AML-193 (cell line): Measurements from ENCODE around the gene CRYBG3.
"Not testable (repeated sequence)": the region's sequence is repeated elsewhere in the genome, so short reads cannot be mapped to it uniquely, and the experiment has no call there.

Experiments used
- DNase-seq, 2 experiments: peaks; one replicate each; lab custom pipeline; 2025; lab: John Stamatoyannopoulos, UW

The CRYBG3 gene

DNA sequence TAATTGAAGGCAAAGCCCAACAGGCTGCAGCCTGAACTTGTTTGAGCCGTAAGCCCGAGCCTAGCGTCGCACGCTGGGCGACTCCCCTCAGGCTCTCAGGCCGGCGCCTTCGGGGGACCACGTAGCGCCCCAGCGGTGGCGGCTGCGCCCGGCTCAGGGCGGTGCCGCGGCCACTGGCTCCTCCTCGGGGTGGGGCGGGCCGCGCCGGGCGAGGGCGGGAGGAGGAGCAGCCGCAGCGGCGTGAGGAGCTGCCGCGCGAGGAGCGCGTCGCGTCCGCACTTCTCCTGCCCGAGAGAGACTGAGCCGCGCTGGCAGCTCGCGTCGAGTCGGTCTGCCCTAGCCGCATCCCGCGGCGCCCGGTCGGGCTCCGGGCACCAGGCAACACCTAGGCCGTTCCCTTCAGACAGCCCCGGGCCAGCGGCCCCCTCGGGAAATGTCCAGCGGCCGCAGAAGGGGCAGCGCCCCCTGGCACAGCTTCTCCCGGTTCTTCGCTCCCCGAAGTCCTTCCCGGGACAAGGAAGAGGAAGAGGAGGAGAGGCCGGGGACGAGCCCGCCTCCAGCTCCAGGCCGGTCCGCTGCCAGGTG is at the start of gene CRYBG3:
Gene CRYBG3 (plus strand): TSS at position 238 of the 585 bp plus-strand sequence. CDS start 196 bp downstream, at position 434.
- no peak for DNase-seq

DNA sequence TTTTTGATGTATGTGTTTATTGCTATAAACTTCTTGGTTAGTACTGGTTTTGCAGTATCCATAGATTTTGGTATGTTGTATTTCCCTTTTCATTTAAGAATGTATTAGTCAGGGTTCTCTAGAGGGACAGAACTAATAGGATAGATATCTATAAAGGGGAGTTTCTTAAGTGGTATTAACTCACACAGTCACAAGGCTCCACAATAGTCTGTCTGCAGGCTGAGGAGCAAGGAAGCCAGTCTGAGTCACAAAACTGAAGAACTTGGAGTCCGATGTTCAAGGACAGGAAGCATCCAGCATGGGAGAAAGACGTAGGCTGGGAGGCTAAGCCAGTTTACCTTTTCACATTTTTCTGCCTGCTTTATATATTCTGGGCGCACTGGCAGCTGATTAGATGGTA is 48.9 kb upstream of the CRYBG3 start:
- no peak for DNase-seq

DNA sequence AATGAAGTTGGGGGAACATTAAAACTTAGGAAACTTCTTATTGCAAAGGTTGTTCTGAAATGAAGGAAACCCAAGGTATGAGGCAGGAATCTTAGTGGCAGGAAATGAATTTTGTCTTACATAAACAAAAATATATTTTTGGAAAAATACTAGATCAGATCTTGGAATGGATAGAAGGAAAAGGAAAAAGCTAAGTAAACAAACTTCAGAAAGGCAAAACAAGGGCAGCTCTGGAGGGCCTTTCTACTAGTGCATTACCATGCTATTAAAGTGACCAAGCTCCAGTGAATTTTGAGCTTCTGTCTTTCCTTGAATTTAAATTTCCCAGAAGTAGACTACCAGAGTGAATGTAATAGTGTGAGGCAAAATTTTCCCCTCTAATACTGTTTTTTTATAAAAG is 43.7 kb upstream of the CRYBG3 start:
- no peak for DNase-seq

DNA sequence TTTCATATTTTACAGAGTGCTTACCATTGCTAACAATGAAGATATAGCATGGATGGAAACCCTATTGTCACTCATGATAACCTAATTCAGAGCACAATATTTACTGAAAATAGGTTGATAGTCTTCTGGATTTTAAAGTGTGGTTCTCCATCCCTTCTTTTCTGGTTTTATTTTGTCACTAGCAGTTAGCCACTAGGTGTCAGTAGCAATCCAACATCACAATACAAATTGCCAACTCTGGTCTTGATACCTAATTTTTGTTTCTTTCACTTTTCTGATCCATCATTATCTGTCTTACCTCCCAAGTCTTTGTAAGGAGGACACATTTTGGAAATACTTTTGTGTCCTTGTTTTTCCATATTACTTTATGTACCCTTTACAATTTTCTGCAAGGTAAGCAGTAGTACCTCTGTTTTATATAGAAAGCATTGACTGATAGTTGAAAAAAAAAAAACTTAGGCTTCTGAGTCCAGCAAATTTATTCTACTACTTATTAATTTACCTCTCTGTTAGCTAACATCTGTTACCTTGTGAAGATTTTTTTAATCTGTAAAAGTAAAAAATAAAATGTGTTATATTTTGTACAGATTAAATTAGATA is 28.3 kb upstream of the CRYBG3 start:
- peak; percentile 47 to 64 for DNase-seq

DNA sequence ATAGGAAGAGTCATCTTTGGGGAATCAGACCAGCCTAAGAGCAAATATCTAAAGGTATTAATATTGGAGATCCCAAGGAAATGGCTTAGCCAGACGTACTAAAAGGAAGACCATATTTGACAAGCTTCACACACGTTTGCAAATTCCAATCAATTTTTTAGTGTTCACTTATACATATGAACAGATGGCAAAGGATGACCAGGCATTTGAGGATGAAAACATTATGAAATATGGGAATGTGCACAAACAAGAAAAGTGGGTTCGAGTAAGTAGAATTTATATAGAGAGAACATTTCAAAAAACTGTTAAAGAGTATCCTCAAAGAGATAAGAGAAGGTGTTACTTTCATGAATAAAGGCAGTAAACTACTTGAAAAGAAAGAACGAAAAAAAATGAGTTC is 25.9 kb upstream of the CRYBG3 start:
- no peak for DNase-seq

DNA sequence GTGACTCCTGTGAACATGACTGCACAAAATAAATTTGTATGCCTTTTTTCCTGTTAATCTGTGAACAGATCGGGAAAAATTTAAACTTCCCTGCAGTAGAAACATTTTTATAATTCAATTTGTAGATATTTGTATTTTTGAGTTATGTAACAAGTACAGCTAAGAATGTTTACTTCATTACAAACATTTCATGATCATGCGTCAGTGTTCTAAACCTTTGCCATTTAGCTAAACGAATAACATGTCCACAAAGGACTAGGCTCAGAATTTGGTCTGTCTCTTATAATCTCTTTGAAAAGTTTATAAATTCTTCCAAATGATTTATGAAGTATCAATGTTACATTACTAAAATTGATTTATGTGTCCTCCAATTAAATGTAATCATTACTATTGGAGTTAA is 17.3 kb upstream of the CRYBG3 start:
- DNase-seq = no peak

DNA sequence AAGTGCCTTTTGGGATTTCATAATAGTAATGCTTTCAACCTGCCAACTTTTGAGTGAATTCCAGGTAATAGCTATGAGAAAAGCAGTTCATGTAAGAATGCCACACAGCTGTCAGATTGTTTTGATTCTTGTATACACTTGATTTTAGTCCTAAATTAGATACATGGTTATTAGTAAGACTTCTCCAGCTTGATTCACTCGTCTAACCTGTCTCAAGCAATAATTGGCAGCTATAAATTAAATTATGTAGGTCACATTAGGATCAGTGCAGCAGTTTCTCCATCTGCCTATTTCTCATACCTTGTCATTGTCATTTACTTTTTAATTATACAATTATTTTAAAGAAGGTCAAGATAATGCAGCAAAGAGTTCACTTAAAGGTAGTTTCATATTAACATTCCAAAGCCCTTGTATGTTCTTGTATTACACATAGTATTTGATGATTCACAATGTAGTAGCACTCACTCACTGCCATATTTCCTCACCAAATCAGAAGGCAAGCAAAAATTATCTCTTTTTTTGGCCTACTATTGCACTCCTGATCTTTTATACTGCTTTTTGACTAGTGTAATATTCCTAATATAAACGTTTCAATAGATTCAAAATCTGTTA is 10.9 kb upstream of the CRYBG3 start:
- DNase-seq = no peak

DNA sequence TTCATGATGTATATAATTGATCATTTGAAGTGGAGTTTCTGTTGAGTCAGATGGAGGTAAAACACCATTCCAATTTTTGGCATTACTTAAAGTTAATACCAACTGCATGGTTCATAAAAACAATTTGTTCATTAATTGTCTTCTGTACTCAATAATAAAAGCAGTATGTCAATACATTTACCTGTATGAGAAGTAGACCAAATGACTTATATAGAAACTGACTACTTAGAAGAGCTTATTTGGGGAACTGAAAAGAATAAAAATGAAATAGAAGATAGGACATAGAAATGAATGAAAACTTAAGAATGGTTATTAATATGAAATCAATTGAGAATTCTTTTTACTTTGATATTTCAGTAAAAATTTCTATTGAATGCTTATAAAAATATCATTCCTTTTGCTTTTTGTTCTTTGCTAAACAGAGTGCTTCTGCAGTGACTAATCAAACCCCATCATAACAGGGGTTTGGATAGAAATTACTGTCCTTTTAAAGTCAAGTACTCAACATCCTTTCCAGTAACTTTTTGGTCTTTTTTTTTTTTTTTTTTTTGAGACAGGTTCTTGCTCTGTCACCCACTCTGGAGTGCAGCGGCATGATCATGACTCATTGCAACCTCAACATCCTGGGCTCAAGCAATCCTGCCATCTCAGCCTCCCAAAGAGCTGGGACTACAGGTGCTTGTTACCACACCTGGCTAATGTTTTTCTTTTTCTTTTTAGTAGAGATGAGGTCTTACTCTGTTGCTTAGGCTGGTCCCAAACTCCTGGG is 6.5 kb upstream of the CRYBG3 start:
- no peak for DNase-seq

DNA sequence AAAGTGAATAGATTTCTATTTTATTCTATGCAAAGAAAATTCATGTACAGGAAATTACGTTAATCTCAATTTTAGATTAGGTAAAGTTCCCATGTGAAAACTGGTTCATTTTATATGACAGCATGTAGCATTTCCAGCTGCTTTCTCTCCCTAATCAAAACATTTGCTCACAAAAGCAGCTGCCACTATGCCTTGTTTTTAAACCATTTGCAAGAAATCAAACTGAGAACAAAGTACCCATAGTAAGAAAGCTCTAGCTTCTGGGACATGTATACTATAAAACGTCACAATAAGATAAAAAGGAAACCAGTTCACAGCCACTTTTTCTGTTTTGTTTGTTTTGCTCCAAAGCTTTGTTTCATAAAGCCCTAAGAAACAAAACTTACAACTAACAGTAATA is 5.0 kb upstream of the CRYBG3 start:
- DNase-seq = no peak

DNA sequence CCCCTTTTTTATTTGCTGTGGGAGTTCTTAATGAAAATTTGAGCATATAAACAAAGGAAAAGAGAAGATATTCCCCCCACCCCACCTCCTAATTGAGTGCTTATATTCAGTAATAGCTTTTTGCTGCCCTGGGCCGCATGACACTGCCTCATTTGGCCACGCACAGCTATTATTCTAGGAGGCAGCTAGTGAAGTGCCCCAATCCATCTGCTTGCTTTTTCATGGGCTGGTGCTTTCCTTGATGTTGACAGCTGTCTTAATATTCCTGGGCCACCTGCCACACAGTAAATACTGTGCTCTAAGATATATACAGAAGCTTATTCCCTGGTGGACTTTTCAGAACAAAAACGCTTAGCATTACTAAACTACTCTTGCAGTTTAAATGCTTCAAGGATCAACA is 3.8 kb upstream of the CRYBG3 start:
- DNase-seq = no peak

DNA sequence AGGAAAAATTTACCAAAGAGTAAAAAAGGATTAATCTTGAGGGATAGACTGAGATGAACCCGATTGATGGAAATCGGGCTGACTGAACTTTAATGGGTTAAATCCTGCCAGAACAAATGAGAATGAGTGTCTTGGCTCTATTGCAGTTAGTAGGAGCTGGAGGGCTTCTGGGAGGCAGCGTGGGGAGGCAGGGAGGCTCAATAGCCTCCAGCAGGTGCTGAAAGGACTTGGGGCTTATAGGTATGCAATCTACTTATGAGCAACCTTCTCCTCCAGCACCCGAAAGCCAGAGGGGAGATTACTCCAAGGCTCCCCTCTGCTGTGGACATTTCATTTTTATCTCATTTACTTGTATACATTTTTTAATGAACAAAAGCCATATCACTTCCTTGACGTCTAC is 1.0 kb upstream of the CRYBG3 start:
- DNase-seq = no peak

DNA sequence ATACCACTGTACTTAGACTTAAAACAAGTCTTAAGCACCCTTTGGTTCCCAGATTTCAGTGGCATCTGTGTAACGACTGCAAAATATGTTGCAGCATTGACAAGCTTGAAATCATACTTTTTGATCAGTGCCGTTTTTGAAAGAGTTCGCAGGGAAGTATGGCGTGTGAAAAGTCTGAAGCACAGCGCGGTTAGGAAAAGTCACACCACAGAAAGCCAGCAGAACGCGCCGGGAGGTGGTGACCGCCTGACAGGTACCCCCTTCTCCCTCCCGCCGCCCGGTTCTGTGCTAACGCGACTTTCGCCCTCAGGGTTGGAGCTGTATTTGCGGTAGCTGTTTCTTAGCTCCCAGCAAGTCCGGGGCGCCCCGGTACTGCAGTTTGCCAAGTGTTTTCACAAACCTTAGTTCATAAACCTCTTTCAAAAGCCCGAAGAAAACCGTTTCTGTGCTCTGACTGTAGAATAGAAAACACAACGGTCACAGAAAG is 481 bp upstream of the CRYBG3 start:
- no peak for DNase-seq

DNA sequence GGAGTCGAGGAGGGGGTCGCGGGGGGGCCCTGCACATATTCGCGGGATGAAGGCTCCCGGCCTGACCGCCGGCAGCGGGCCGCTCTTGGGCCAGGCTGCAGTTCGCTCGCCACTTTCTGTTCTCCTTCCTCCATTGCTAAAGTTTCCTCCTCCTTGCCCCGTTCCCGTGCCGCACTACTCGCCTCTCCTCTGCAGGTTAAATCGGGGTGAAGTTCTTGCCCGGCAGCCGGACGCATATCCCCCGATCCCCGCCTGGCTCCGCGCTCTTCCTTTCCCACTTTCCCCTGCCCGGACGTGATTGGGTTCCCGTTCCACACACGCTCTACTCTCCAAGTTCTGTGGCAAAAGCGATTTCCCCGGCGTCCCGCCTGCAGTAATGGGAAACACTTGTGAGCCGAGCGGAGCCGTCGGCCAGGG is 556 bp downstream of the CRYBG3 start:
- DNase-seq = no peak

DNA sequence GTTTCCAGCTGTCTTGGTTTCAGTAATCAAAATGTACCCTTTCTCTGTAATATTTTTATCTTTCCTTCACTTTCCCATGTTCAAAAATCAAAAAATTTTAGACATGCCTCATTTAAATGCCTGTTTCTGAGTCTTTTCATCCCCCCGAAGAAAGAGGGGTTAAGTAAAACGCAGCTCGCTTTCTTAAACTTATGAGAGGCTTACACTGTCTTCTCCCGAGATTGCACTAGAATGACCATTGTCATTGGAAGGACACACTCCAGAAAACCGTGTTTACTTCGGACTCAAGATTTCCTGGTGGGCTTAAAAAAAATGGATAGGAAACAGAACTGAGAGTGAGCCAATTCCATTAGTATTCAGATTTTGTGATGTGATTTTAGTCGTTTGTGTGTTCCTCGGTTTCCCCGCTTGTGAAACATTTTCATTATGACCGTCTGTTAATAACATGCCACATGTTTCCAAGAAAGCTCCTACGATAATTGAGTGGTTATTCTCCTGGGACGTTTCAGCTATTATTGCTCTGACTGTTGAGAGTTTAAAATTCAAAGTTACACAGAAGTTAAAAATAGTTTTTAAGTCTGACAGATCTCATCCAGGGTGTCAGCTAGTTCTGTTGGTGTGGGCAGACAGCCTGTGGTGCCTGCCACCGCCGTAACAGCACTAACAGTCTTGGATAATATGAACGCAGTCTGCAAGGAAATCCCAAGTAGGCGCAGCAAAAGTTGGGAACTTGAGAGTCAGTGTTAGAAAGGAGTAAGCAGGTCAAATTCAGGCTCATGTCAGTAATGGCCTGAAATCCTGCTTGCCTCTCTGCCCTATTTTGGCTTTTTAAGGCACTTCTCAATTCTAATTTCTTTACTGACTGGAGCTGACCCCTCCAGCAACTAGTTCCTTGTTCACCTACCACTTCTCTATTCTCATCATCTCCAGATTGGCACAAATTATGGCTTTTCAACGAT is 1.5 kb downstream of the CRYBG3 start:
- DNase-seq = no peak

DNA sequence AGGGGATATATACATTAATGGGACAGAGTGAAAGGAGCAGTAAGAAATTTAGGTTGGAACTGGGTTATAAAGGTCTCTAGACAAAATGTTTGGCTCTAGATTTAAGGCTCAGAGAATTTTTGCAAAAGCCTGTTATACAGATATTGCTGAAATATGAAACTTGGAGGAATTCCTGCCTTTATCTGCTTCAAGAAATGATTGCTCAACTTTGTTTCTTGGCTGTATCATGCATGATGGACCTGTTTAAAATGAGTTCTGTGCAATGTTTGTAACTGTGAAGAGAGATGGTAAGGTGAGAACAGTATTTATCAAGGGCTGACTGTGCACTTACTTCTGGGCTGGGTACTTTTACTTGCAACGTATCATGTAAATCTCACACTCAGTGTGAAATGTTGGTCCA is 3.3 kb downstream of the CRYBG3 start:
- DNase-seq = no peak

DNA sequence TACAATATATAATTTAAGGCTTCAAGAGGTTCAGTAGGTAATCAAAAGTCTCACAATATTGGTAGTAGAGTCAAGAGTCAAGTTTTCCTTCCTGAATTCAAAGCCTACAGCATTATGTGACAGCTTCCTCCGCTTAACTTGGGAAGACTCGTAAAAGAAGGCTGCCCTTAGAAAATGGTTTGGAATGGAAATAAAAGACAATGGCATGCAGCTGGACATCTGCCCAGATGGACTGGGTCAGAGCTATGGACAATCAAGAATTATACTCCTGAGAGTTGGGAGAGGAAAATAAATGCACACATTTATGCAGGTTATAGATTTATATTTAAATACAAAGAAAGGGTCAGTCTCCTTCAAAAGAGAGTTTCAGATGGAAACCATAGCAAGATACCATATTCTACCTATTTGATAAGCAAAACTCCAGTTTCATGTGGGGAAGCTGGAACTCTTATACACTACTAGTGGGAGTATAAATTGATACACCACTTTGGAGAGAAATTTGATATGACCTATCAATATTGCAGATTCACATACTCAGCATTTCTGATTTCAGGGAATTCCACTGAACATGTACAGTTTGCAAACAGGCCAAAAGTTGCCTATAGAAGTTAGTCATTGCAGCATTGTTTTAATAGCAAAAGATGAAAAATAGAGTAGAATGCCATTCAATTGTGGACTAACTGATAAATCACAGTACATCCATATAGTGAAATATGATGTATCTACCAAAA is 6.1 kb downstream of the CRYBG3 start:
- DNase-seq = no peak

DNA sequence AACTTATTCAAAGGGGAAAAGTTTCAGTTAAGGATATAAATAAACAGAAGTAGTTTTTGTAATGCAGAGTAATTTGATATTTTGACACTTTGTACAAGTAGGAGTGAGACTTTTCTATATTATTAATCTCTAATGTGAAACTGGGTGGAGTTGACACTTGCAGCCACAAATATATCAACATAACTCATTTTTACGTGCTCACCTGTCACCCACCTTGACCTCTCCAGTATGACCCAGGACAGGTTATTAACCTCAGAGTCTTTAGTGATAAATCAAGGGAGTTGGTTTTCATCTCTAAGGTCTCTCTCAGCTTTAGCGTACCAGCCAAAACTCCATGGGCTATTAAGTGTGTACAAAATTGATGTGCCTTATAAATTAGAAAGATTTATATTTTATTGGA is 7.4 kb downstream of the CRYBG3 start:
- DNase-seq = no peak

DNA sequence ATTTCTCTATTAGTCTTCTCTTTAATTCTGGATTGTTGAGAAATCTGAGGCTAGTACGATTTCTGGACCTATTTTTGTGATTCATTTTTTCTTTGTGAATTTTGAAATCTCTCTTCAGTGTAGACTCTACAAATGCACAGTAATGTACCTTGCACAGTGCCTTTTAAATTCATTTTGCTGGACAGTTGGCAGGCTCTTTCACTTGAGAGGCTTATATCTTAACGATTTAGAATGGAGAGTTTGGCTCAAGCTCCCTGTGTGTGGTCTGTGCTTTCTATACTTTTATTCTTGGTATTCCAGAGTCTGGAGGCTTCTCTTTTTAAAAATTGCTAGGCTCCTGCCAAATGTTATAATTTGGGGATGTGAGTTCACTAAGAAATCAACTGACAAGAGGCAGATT is 8.8 kb downstream of the CRYBG3 start:
- DNase-seq = no peak

DNA sequence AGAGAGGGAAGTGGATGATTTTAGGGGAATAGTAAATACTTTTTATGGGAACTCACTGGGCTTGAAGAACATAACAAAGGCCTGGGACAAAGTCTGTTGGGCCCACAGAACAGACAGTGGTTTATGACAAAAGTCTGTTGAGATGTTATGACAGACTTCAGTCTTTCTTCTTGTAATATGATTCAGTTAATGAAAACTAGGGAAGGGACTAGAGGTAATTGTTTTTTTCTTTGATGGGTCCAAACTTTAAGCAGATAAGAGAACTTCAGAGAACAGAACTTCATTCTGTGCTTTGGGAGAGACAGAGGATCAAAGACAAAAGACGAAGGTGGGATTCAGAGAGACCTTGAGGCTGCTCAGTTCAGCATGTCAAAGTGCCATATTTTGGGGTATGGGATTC is 9.3 kb downstream of the CRYBG3 start:
- no peak for DNase-seq

DNA sequence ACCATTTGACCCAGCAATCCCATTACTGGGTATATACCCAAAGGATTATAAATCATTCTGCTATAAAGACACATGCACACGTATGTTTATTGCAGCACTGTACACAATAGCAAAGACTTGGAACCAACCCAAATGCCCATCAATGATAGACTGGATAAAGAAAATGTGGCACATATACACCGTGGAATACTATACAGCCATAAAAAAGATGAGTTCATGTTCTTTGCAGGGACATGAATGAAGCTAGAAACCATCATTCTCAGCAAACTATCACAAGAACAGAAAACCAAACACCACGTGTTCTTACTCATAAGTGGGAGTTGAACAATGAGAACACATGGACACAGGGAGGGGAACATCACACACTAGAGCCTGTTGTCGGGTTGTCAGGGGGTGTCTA is 11.4 kb downstream of the CRYBG3 start:
- not testable (repeated sequence) for DNase-seq

DNA sequence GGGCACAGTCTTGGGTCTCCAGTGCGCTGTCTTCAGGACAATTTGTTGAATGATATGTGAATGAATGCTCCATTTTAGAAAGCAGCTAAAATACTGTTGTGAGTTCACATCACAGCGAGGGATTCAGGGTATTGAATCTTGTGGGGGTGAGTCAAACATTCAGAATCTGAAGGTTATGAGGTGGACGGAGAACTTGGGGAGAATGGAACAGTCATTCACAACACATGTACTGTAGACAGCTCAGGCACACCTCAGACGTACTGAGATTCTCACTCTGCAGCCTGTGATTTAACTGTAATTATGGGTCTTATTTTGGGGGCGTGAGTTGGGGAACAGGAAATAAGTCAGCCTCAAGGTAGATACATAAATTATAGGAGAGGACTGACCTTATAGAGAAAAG is 13.9 kb downstream of the CRYBG3 start:
- no peak for DNase-seq
